HepG2 (cell line): ENCODE measurements around the gene KIF17. TPM values are rescaled to one million over a fixed set of nuclear protein-coding genes. Genes with fewer than 3 reads are reported as not detected.

ENCODE experiments used
- CEBPZ ChIP-seq: IDR thresholded peaks from 2 replicates; pipeline ENCODE4 v1.6.1; 2012; ENCODE audit warnings: low read length, improper control_type of control experiment
- CENPT ChIP-seq: sonication (generic); formaldehyde crosslinking; IDR thresholded peaks from 2 replicates; pipeline ENCODE4 v1.8.0; 2022; ENCODE audit warnings: low read depth, mild to moderate bottlenecking, moderate library complexity, missing genetic modification reagents
- EP300 ChIP-seq, 3 experiments: sonication (generic) in 1 of 3; formaldehyde crosslinking in 1 of 3; IDR thresholded peaks; 2 replicates each; pipeline versions ENCODE4 v1.5.1 to v1.6.1; 2011 to 2020; ENCODE audit warnings: low read depth in 2 of 3, low read length in 2 of 3, borderline replicate concordance in 1 of 3, improper control_type of control experiment in 1 of 3, mild to moderate bottlenecking in 1 of 3, missing genetic modification reagents in 1 of 3, moderate library complexity in 1 of 3
- GLMP ChIP-seq: sonication (generic); formaldehyde crosslinking; IDR thresholded peaks from 2 replicates; pipeline ENCODE4 v1.9.0; 2021; ENCODE audit warnings: missing genetic modification reagents, mild to moderate bottlenecking, borderline replicate concordance
- KDM5A ChIP-seq: fragments of 200-600 bp; sonication (generic); IDR thresholded peaks from 2 replicates; pipeline ENCODE4 v1.7.0; 2018; ENCODE audit warnings: antibody characterized with exemption, mild to moderate bottlenecking, low read length, borderline replicate concordance
- KLF11 ChIP-seq: IDR thresholded peaks from 2 replicates; pipeline ENCODE4 v1.6.1; 2016; ENCODE audit warnings: missing compliant biosample characterization
- NFE2L1 ChIP-seq: sonication (generic); formaldehyde crosslinking; IDR thresholded peaks from 2 replicates; pipeline ENCODE4 v1.4.0; 2020; ENCODE audit warnings: missing genetic modification reagents, mild to moderate bottlenecking, borderline replicate concordance
- NFKB2 ChIP-seq: sonication (generic); formaldehyde crosslinking; IDR thresholded peaks from 2 replicates; pipeline ENCODE4 v1.4.0; 2020; ENCODE audit warnings: missing genetic modification reagents, borderline replicate concordance
- NR2F2 ChIP-seq: IDR thresholded peaks from 2 replicates; pipeline ENCODE4 v1.6.1; 2012; ENCODE audit warnings: low read depth, inconsistent platforms, borderline replicate concordance
- RBAK ChIP-seq: sonication (generic); formaldehyde crosslinking; IDR thresholded peaks from 2 replicates; pipeline ENCODE4 v1.5.1; 2020; ENCODE audit warnings: mild to moderate bottlenecking, missing genetic modification reagents
- polyA plus RNA-seq, 8 experiments: library from polyadenylated mRNA; depleted of rRNA in 3 of 8; stranded (reverse) in 7 of 8; unstranded in 1 of 8; fragments of >200 nt; fragmentation: Illumina TruSeq in 4 of 8; extraction: Trizol in 4 of 8; gene quantifications; 2 replicates each; pipeline versions ENCODE4 v1.2.1 to v1.2.3, GENCODE V29; 2011 to 2016; ENCODE audit warnings: low read depth in 4 of 8, missing spikeins in 1 of 8, mixed read lengths in 1 of 8; ENCODE audit not compliant: insufficient read depth in 1 of 8
- total RNA-seq, 5 experiments: library from RNA; depleted of rRNA; stranded (reverse); fragments of >200 nt; fragmentation: Illumina TruSeq; extraction: Trizol; gene quantifications; 2 replicates each; pipeline ENCODE4 v1.2.3, GENCODE V29; 2016; ENCODE audit warnings: low read depth in 1 of 5
- TF ChIP-seq, protein P1 (sequence below): sonication (generic); formaldehyde crosslinking; IDR thresholded peaks from 2 replicates; pipeline ENCODE4 v1.4.0; 2020; ENCODE audit warnings: mild to moderate bottlenecking, missing genetic modification reagents
- TF ChIP-seq, protein P2 (sequence below): sonication (generic); IDR thresholded peaks from 2 replicates; pipeline ENCODE4 v1.6.1; 2016; ENCODE audit warnings: low read depth, borderline replicate concordance
- TF ChIP-seq, protein P3 (sequence below), 2 experiments: sonication (generic) in 1 of 2; formaldehyde crosslinking in 1 of 2; IDR thresholded peaks; 2 replicates each; pipeline versions ENCODE4 v1.4.0 to v1.6.1; 2018 to 2020; ENCODE audit warnings: missing genetic modification reagents in 2 of 2, borderline replicate concordance in 1 of 2, low read depth in 1 of 2, mild to moderate bottlenecking in 1 of 2, missing biosample characterization in 1 of 2

The KIF17 gene
- total and polyA plus RNA-seq, 2 of the 13 experiments (the other 11 are each of a cell fraction or from before 2014, with no cell fraction given), result 0.24 to 0.44 TPM

GRCh38 chr1:20661207-20662109, 56.3 kb downstream of the KIF17 start, which contains the start of gene DDOST (continued):
- no peak for TF ChIP-seq EP300 (IDR thresholded peaks at IDR 0.05; ENCODE audit: low read depth in 2 of 2, low read length in 2 of 2)
- TF ChIP-seq EP300 (CRISPR knock-in tag; IDR thresholded peaks at IDR 0.05; ENCODE audit: borderline replicate concordance), result 0 out of 2 replicates have a peak, but pooled peaks have one; percentile 16
- no peak; the same call in none of the 2 replicates for TF ChIP-seq KDM5A
- peak; percentile 84; the same call in 1 of the 2 replicates for TF ChIP-seq NFKB2 (CRISPR knock-in tag)
- TF ChIP-seq, protein P1, sequence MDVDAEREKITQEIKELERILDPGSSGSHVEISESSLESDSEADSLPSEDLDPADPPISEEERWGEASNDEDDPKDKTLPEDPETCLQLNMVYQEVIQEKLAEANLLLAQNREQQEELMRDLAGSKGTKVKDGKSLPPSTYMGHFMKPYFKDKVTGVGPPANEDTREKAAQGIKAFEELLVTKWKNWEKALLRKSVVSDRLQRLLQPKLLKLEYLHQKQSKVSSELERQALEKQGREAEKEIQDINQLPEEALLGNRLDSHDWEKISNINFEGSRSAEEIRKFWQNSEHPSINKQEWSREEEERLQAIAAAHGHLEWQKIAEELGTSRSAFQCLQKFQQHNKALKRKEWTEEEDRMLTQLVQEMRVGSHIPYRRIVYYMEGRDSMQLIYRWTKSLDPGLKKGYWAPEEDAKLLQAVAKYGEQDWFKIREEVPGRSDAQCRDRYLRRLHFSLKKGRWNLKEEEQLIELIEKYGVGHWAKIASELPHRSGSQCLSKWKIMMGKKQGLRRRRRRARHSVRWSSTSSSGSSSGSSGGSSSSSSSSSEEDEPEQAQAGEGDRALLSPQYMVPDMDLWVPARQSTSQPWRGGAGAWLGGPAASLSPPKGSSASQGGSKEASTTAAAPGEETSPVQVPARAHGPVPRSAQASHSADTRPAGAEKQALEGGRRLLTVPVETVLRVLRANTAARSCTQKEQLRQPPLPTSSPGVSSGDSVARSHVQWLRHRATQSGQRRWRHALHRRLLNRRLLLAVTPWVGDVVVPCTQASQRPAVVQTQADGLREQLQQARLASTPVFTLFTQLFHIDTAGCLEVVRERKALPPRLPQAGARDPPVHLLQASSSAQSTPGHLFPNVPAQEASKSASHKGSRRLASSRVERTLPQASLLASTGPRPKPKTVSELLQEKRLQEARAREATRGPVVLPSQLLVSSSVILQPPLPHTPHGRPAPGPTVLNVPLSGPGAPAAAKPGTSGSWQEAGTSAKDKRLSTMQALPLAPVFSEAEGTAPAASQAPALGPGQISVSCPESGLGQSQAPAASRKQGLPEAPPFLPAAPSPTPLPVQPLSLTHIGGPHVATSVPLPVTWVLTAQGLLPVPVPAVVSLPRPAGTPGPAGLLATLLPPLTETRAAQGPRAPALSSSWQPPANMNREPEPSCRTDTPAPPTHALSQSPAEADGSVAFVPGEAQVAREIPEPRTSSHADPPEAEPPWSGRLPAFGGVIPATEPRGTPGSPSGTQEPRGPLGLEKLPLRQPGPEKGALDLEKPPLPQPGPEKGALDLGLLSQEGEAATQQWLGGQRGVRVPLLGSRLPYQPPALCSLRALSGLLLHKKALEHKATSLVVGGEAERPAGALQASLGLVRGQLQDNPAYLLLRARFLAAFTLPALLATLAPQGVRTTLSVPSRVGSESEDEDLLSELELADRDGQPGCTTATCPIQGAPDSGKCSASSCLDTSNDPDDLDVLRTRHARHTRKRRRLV, result peak; percentile 63; the same call in 1 of the 2 replicates
- no peak for TF ChIP-seq NFE2L1 (CRISPR knock-in tag)
- TF ChIP-seq NR2F2, result no peak; the same call in 1 of the 2 replicates
- TF ChIP-seq CENPT, result 0 out of 2 replicates have a peak, but pooled peaks have one; percentile 43
- no peak for TF ChIP-seq GLMP
- TF ChIP-seq, protein P2, sequence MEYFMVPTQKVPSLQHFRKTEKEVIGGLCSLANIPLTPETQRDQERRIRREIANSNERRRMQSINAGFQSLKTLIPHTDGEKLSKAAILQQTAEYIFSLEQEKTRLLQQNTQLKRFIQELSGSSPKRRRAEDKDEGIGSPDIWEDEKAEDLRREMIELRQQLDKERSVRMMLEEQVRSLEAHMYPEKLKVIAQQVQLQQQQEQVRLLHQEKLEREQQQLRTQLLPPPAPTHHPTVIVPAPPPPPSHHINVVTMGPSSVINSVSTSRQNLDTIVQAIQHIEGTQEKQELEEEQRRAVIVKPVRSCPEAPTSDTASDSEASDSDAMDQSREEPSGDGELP, result peak; percentile 55; the same call in 1 of the 2 replicates
- TF ChIP-seq, protein P3, sequence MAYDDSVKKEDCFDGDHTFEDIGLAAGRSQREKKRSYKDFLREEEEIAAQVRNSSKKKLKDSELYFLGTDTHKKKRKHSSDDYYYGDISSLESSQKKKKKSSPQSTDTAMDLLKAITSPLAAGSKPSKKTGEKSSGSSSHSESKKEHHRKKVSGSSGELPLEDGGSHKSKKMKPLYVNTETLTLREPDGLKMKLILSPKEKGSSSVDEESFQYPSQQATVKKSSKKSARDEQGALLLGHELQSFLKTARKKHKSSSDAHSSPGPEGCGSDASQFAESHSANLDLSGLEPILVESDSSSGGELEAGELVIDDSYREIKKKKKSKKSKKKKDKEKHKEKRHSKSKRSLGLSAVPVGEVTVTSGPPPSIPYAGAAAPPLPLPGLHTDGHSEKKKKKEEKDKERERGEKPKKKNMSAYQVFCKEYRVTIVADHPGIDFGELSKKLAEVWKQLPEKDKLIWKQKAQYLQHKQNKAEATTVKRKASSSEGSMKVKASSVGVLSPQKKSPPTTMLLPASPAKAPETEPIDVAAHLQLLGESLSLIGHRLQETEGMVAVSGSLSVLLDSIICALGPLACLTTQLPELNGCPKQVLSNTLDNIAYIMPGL (CRISPR knock-in tag; IDR thresholded peaks at IDR 0.05; ENCODE audit: borderline replicate concordance in 1 of 2, low read depth in 1 of 2), result peak; percentile 70 to 84; a peak in 2 of 4 replicates
- peak; percentile 65 for TF ChIP-seq CEBPZ
- peak; percentile 50; the same call in 1 of the 2 replicates for TF ChIP-seq KLF11 (CRISPR knock-in tag)
- no peak for TF ChIP-seq RBAK (CRISPR knock-in tag)
